Spleen (tissue), 11 donors: Measurements from ENCODE around the gene PHYKPL. TPM values are rescaled to one million over a fixed set of nuclear protein-coding genes. Genes with fewer than 3 reads are reported as not detected.
"Not testable (repeated sequence)": the region's sequence is repeated elsewhere in the genome, so short reads cannot be mapped to it uniquely, and the experiment has no call there.

Experiments
- DNase-seq: peaks from one replicate; pipeline ENCODE4 v3.0.0-alpha.2; 2020
- H3K27ac ChIP-seq, 8 donors: fragments of 200-600 bp; sonication (generic) in 7 of 8; 1 replicate in 4 of 8; 2 replicates in 4 of 8; pipeline versions ENCODE4 v1.5.0 to v1.8.0; 2016 to 2021; ENCODE audit warnings: inconsistent platforms in 4 of 8, mild to moderate bottlenecking in 4 of 8, moderate library complexity in 1 of 8
- H3K27me3 ChIP-seq, 7 donors: fragments of 200-600 bp; sonication (generic) in 6 of 7; replicated peaks in 1 of 7; 1 replicate in 4 of 7; 2 replicates in 3 of 7; pipeline versions ENCODE4 v1.5.0 to v1.8.0; 2016 to 2021; ENCODE audit warnings: inconsistent platforms in 3 of 7, mild to moderate bottlenecking in 1 of 7
- H3K36me3 ChIP-seq, 6 donors: fragments of 200-600 bp; sonication (generic) in 5 of 6; 1 replicate in 4 of 6; 2 replicates in 2 of 6; pipeline versions ENCODE4 v1.5.0 to v1.8.0; 2016 to 2021; ENCODE audit warnings: inconsistent platforms in 2 of 6
- H3K4me1 ChIP-seq, 6 donors: fragments of 200-600 bp; sonication (generic) in 5 of 6; 1 replicate in 3 of 6; 2 replicates in 3 of 6; pipeline versions ENCODE4 v1.5.0 to v1.8.0; 2016 to 2021; ENCODE audit warnings: inconsistent platforms in 3 of 6
- H3K4me3 ChIP-seq, 8 donors: fragments of 200-600 bp; sonication (generic) in 7 of 8; 1 replicate in 4 of 8; 2 replicates in 4 of 8; pipeline versions ENCODE4 v1.5.0 to v1.8.0; 2016 to 2021; ENCODE audit warnings: inconsistent platforms in 4 of 8, mild to moderate bottlenecking in 4 of 8, moderate library complexity in 2 of 8
- H3K9me3 ChIP-seq, 8 donors: fragments of 200-600 bp; sonication (generic) in 7 of 8; 1 replicate in 4 of 8; 2 replicates in 4 of 8; pipeline versions ENCODE4 v1.5.0 to v1.8.0; 2016 to 2021; ENCODE audit warnings: inconsistent platforms in 4 of 8
- CTCF ChIP-seq, 11 experiments: fragments of 200-600 bp in 7 of 11; fragments of 450-650 bp in 4 of 11; sonication (generic) in 4 of 11; IDR thresholded peaks in 8 of 11; conservative IDR thresholded peaks in 3 of 11; 1 replicate in 7 of 11; 2 replicates in 4 of 11; pipeline versions ENCODE4 v1.4.0 to v1.8.0; 2016 to 2021; ENCODE audit warnings: antibody characterized with exemption in 11 of 11, inconsistent platforms in 4 of 11, mild to moderate bottlenecking in 1 of 11
- POLR2A ChIP-seq, 3 donors: fragments of 450-650 bp; IDR thresholded peaks; one replicate each; pipeline ENCODE4 v1.5.1; 2017; ENCODE audit warnings: antibody characterized with exemption in 3 of 3, mild to moderate bottlenecking in 1 of 3
- POLR2AphosphoS5 ChIP-seq, 3 donors: sonication (generic); formaldehyde crosslinking; IDR thresholded peaks; one replicate each; pipeline ENCODE4 v1.5.1; 2017; ENCODE audit warnings: antibody characterized with exemption in 3 of 3
- WGBS, 5 donors: extraction: QIAGEN DNeasy Blood & Tissue Kit in 3 of 5; methylation state at CpG; one replicate each; pipeline versions ENCODE4 v1.1.5 to v1.1.7; 2013 to 2018; 5-methylcytosine and 5-hydroxymethylcytosine counted together
- intact Hi-C: fragments of 100-400 bp; cut with DNase I; formaldehyde crosslinking; loops from one replicate; pipeline ENCODE4 v1.15.0; 2023; ENCODE audit warnings: low total_unique reads
- polyA plus RNA-seq, 3 donors: library from polyadenylated mRNA; stranded (reverse); fragments of 200-250 nt; gene quantifications; one replicate each; pipeline ENCODE4 v1.2.1, GENCODE V29; 2013
- total RNA-seq, 7 donors: library from RNA; depleted of rRNA in 3 of 7; stranded (reverse); fragments of >200 nt in 3 of 7; fragmentation: NEBNext Ultra II Directional in 4 of 7; extraction: Animal tissue kit (Norgen Biotek cat#: 25700) in 4 of 7; gene quantifications; one replicate each; pipeline versions ENCODE4 v1.1.0 to v1.2.1, GENCODE V29; 2016 to 2021
- donor health status: healthy with polysubstance abuse.
- donor health status: DM: no; HTN: no; CAD: no; lungs with moderate emphysema.
- donor health status: DM: no; HTN: no; CAD: no.
- donor health status: Bipolar disorder and iron deficiency.
- donor health status: healthy.
- donor health status: DM: no; HTN: no; CAD: no.
- donor health status: DM: yes; HTN: yes; CAD: no.

PHYKPL gene
- total and polyA plus RNA-seq, 10 donors = 46.9 to 209 (median 105) TPM

- intact Hi-C loops = no loop called here
- Histone ChIP-seq H3K27me3 (no peaks in the 10 kb centered on the region), H3K36me3 (peaks cover 0 to 54% (median 43%) of the 10 kb centered on the region in 6 donors), H3K9me3 (no peaks in the 10 kb centered on the region), H3K27ac (peak overlapping the region in 6 of 8 donors; percentile 97 to 99 (median 99)), H3K4me3 (peak overlapping the region in 7 of 8 donors; percentile 79 to 89 (median 85)), H3K4me1 (peaks cover 24 to 88% (median 57%) of the 10 kb centered on the region in 6 donors)
- 65 to 77% (median 75%) methylated on average over 9 of the region's 9 CpGs for WGBS, 5 donors
- TF ChIP-seq POLR2A (IDR thresholded peaks at IDR 0.05) (no peak), POLR2AphosphoS5 (IDR thresholded peaks at IDR 0.05) (no peak), CTCF (IDR thresholded peaks at IDR 0.05 in 8 of 11, conservative IDR thresholded peaks at IDR 0.05 in 3 of 11) (no peak)
- DNase-seq = peak; percentile 69
These were observed 1.6 kb downstream of the PHYKPL start for GRCh38 chr5:178230879-178231538.

GRCh38 chr5:178229861-178230260 is 2.7 kb downstream of the PHYKPL start:
- Histone ChIP-seq H3K4me1 (peaks cover 23 to 76% (median 47%) of the 10 kb centered on the region in 6 donors), H3K9me3 (no peaks in the 10 kb centered on the region), H3K4me3 (peak overlapping the region in 1 of 8 donors; percentile 89), H3K27ac (no peak overlapping the region), H3K36me3 (peaks cover 0 to 66% (median 50%) of the 10 kb centered on the region in 6 donors), H3K27me3 (no peaks in the 10 kb centered on the region)
- intact Hi-C loops = no loop called here
- TF ChIP-seq POLR2A (IDR thresholded peaks at IDR 0.05) = no peak
- TF ChIP-seq POLR2AphosphoS5 (IDR thresholded peaks at IDR 0.05) = peak in 1 of 3 donors; percentile 24
- TF ChIP-seq CTCF (IDR thresholded peaks at IDR 0.05 in 8 of 11, conservative IDR thresholded peaks at IDR 0.05 in 3 of 11) = no peak
- DNase-seq = peak; percentile 67
- WGBS, 5 donors = 92 to 98% (median 93%) methylated on average over 8 to 10 of the region's 10 CpGs

- Histone ChIP-seq H3K4me1 (peaks cover 20 to 69% (median 40%) of the 10 kb centered on the region in 6 donors), H3K36me3 (peaks cover 0 to 73% (median 56%) of the 10 kb centered on the region in 6 donors)
- H3K9me3 ChIP-seq, intact Hi-C loops, H3K27ac ChIP-seq, H3K27me3 ChIP-seq, H3K4me3 ChIP-seq: not testable (repeated sequence)
- WGBS, 5 donors = 91 to 95% (median 95%) methylated on average over 13 of the region's 13 CpGs
- peak; percentile 36 for DNase-seq
These were observed 3.5 kb downstream of the PHYKPL start for GRCh38 chr5:178229111-178229510.

- Histone ChIP-seq H3K4me1 (peaks cover 20 to 72% (median 40%) of the 10 kb centered on the region in 6 donors), H3K36me3 (peaks cover 0 to 78% (median 61%) of the 10 kb centered on the region in 6 donors), H3K27me3 (no peaks in the 10 kb centered on the region), H3K27ac (no peak overlapping the region), H3K4me3 (no peak overlapping the region), H3K9me3 (no peaks in the 10 kb centered on the region)
- WGBS, 5 donors = 84 to 95% (median 91%) methylated on average over 11 of the region's 11 CpGs
- intact Hi-C loops = no loop called here
- no peak for TF ChIP-seq POLR2A (IDR thresholded peaks at IDR 0.05)
- peak; percentile 4 for DNase-seq
These were observed 4.0 kb downstream of the PHYKPL start for GRCh38 chr5:178228609-178229008.

GRCh38 chr5:178227929-178228328 is 4.7 kb downstream of the PHYKPL start:
- DNase-seq = no peak
- no peak overlapping the region for H3K4me3 ChIP-seq
- intact Hi-C loops = no loop called here
- no peak for TF ChIP-seq POLR2A (IDR thresholded peaks at IDR 0.05)
- no peak for TF ChIP-seq CTCF (IDR thresholded peaks at IDR 0.05 in 8 of 11, conservative IDR thresholded peaks at IDR 0.05 in 3 of 11)
- TF ChIP-seq POLR2AphosphoS5 (IDR thresholded peaks at IDR 0.05) = no peak
- peaks cover 17 to 67% (median 34%) of the 10 kb centered on the region in 6 donors for H3K4me1 ChIP-seq
- no peaks in the 10 kb centered on the region for H3K9me3 ChIP-seq
- H3K27ac ChIP-seq = no peak overlapping the region
- peaks cover 0 to 85% (median 63%) of the 10 kb centered on the region in 6 donors for H3K36me3 ChIP-seq
- H3K27me3 ChIP-seq = no peaks in the 10 kb centered on the region
- 88 to 97% (median 89%) methylated on average over 3 of the region's 3 CpGs for WGBS, 5 donors
